ENCODE data around the gene SPR. TPM values are rescaled to one million over a fixed set of nuclear protein-coding genes. Genes with fewer than 3 reads are reported as not detected.
A peak's percentile ranks its signal among the peaks of the same experiment; 100 is the strongest.

SPR gene
- total and polyA plus RNA-seq, 2 experiments from 2014 or later = 13.2 to 21.7 TPM

DNA sequence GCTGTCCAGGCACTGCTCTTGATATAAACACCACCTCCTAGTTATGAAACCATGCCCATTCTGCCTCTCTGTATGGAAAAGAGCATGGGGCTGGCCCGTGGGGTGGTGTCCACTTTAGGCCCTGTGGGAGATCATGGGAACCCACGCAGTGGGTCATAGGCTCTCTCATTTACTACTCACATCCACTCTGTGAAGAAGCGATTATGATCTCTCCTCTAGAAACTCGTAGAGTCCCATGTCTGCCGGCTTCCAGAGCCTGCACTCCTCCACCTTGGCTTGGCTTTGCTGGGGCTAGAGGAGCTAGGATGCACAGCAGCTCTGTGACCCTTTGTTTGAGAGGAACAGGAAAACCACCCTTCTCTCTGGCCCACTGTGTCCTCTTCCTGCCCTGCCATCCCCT is 46.0 kb downstream of the SPR start:
- peaks cover 100% of the 10 kb centered on the region for H3K27me3 ChIP-seq

DNA sequence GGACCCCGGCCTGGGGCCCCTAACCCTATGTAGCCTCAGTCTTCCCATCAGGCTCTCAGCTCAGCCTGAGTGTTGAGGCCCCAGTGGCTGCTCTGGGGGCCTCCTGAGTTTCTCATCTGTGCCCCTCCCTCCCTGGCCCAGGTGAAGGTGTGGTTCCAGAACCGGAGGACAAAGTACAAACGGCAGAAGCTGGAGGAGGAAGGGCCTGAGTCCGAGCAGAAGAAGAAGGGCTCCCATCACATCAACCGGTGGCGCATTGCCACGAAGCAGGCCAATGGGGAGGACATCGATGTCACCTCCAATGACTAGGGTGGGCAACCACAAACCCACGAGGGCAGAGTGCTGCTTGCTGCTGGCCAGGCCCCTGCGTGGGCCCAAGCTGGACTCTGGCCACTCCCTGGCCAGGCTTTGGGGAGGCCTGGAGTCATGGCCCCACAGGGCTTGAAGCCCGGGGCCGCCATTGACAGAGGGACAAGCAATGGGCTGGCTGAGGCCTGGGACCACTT is 46.5 kb downstream of the SPR start:
- H3K36me3 ChIP-seq = no peaks in the 10 kb centered on the region
- TF ChIP-seq, protein P1, sequence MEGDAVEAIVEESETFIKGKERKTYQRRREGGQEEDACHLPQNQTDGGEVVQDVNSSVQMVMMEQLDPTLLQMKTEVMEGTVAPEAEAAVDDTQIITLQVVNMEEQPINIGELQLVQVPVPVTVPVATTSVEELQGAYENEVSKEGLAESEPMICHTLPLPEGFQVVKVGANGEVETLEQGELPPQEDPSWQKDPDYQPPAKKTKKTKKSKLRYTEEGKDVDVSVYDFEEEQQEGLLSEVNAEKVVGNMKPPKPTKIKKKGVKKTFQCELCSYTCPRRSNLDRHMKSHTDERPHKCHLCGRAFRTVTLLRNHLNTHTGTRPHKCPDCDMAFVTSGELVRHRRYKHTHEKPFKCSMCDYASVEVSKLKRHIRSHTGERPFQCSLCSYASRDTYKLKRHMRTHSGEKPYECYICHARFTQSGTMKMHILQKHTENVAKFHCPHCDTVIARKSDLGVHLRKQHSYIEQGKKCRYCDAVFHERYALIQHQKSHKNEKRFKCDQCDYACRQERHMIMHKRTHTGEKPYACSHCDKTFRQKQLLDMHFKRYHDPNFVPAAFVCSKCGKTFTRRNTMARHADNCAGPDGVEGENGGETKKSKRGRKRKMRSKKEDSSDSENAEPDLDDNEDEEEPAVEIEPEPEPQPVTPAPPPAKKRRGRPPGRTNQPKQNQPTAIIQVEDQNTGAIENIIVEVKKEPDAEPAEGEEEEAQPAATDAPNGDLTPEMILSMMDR (IDR thresholded peaks at IDR 0.05; ENCODE audit: low read depth, low read length) = no peak
- peaks cover 100% of the 10 kb centered on the region for H3K27me3 ChIP-seq
- no peak overlapping the region for H3K4me3 ChIP-seq
- H3K4me1 ChIP-seq (ENCODE audit: low read depth) = no peaks in the 10 kb centered on the region
- no peaks in the 10 kb centered on the region for H3K9me3 ChIP-seq (ENCODE audit: low read depth)
- no peak for DNase-seq (ENCODE audit: low read depth in 1 of 2, low spot score in 1 of 2)
- no peak overlapping the region for H3K27ac ChIP-seq

More for the DNA sequence above, 46.0 kb downstream of the SPR start:
- Histone ChIP-seq H3K4me1 (ENCODE audit: low read depth) (no peaks in the 10 kb centered on the region), H3K36me3 (no peaks in the 10 kb centered on the region), H3K4me3 (no peak overlapping the region), H3K9me3 (ENCODE audit: low read depth) (no peaks in the 10 kb centered on the region), H3K27ac (no peak overlapping the region)
- no peak for DNase-seq (ENCODE audit: low read depth in 1 of 2, low spot score in 1 of 2)
- TF ChIP-seq, protein P1 (IDR thresholded peaks at IDR 0.05; ENCODE audit: low read depth, low read length) = no peak

DNA sequence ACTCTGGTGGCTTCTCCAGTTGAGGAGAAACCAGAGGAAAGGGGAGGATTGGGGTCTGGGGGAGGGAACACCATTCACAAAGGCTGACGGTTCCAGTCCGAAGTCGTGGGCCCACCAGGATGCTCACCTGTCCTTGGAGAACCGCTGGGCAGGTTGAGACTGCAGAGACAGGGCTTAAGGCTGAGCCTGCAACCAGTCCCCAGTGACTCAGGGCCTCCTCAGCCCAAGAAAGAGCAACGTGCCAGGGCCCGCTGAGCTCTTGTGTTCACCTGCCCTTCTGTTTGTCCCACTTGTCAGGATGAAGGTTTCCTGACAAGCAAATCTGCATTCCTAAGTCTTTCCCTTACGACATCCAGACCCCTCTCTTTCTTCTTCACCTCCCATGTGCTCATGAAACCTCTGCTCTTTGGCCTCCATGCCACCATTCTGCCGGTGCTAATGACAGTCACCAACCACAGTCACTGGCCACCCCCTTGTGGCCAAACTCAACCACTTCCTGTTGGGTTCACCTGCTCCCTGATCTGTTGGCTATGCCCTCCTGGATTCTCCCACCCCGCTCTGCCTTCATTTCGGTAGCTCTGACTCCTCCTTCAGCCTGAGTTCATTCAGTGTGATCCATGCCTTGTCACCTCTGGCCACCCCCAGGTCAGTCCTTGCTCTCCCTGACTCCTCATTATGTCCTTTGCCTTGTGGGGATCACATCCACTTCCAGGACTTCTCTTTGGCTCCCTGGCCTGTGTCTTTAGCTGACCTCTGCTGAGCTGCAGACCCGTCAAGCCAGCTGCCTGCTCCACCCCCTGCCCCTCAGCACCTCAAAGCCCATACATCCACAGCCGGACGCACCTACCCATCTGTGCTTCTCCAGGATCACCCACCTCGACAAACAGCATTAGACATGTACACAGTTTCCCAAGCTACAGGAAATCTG is 47.7 kb downstream of the SPR start:
- Histone ChIP-seq H3K4me3 (no peak overlapping the region), H3K9me3 (ENCODE audit: low read depth) (no peaks in the 10 kb centered on the region), H3K36me3 (no peaks in the 10 kb centered on the region), H3K27me3 (peaks cover 100% of the 10 kb centered on the region), H3K27ac (no peak overlapping the region), H3K4me1 (ENCODE audit: low read depth) (no peaks in the 10 kb centered on the region)
- TF ChIP-seq, protein P1 (IDR thresholded peaks at IDR 0.05; ENCODE audit: low read depth, low read length) = no peak
- peak in 1 of 2 donors; percentile 22 for DNase-seq (ENCODE audit: low read depth in 1 of 2, low spot score in 1 of 2)

DNA sequence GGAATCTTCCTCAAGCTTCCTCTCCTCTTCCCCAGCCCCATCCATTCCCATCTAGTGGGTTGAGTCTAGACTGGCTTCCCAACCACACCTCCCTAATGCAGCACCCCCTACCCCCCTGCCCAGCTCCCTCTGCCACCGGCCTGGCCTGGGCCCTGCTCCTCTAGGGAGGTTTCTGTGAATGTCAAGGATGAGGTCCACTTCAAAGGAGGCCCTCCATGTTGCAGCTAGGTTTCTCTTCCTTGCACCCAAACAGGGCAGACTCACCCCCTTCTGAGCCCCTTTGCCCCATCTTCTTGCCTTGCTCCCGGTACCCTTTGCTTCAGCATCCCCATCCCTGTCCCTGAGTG is 48.4 kb downstream of the SPR start:
- H3K9me3 ChIP-seq (ENCODE audit: low read depth) = no peaks in the 10 kb centered on the region
- peaks cover 100% of the 10 kb centered on the region for H3K27me3 ChIP-seq
- no peak overlapping the region for H3K4me3 ChIP-seq
- H3K4me1 ChIP-seq (ENCODE audit: low read depth) = no peaks in the 10 kb centered on the region
- no peak for DNase-seq (ENCODE audit: low read depth in 1 of 2, low spot score in 1 of 2)
- no peak overlapping the region for H3K27ac ChIP-seq
- no peaks in the 10 kb centered on the region for H3K36me3 ChIP-seq
- TF ChIP-seq, protein P1 (IDR thresholded peaks at IDR 0.05; ENCODE audit: low read depth, low read length) = no peak

DNA sequence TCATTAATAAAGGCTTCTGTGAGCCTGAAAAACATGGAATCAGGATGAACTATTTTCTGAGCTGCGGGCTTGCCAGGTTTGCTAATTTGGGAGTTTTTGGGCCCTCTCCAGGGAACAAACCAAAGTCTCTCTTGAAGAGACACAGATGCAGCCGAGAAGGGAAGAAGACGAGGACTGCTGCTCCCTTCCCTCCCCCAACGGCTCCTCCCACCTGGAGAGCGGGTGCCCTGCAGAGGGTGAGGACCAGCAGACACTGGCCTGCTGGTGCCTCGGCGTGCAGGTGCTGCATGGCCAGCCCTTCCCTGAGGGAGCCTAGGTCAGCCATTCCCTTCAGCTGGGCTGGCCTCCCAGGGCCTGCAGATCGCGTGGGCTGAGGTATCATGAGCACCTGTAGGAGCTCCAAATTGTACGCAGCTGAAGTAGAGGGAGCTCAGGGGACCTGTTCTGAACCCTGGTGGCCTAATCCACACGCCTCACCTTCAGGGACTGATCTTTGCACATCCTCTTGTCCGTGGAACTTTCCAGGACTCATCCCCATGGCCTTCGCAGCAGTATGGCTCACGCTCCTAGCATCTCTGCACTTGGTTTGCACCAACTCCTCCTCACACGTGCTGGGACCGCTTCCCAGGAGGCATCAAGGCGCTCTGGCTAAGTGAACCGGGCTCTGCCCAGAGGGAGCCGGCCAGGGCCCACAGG is 49.6 kb downstream of the SPR start:
- no peaks in the 10 kb centered on the region for H3K4me1 ChIP-seq (ENCODE audit: low read depth)
- no peak overlapping the region for H3K4me3 ChIP-seq
- H3K27me3 ChIP-seq = peaks cover 99% of the 10 kb centered on the region
- TF ChIP-seq, protein P1 (IDR thresholded peaks at IDR 0.05; ENCODE audit: low read depth, low read length) = no peak
- no peak for DNase-seq (ENCODE audit: low read depth in 1 of 2, low spot score in 1 of 2)
- H3K27ac ChIP-seq = no peak overlapping the region
- no peaks in the 10 kb centered on the region for H3K9me3 ChIP-seq (ENCODE audit: low read depth)
- H3K36me3 ChIP-seq = no peaks in the 10 kb centered on the region

All from cardiac muscle cell (in vitro differentiated cells and primary cell).